NCI-H1694 treated with DMSO at 0.1 percent for 48 hours (cell line): ENCODE measurements around the gene PARVA.
"Not testable (repeated sequence)": the region's sequence is repeated elsewhere in the genome, so short reads cannot be mapped to it uniquely, and the experiment has no call there.

Experiments
- DNase-seq: peaks from one replicate; lab custom pipeline; 2025; lab: John Stamatoyannopoulos, UW

Gene PARVA

DNA sequence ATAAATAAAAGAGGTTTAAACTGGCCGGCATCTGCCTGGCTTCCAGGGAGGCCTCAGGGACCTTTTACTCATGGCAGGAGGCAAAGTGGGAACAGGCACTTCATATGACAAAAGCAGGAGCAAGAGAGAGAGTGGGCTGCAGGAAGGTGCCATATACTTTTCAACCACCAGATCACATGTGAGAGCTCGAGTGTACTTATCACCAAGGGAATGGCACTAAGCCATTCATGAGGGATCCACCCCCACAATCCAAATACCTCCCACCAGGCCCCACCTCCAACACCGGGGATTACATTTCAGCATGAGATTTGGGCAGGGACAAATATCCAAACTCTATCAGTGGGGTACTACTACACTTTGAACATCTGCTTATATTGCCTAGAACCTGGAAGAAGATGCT lies 126.5 kb downstream of the PARVA start:
- DNase-seq, result no peak

DNA sequence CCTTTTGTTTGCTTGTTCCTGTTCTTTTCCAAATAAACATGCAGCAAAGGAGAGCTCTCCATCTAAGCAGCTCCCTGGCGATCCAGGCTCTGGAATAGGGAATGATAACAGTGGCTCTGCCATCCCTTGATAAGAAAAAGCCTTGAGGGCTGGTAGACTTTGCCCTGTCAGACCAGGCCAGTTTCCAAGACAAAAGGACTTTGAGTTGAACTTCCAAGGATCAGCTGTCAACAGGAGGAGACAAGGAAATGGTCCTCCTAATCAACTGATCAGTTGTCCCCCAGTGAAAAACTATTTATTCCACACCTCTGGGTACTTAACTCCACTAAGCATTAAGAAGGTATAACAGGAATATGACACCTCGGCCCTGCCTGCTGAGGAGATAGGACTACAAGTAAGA lies 127.8 kb downstream of the PARVA start:
- DNase-seq, result no peak

DNA sequence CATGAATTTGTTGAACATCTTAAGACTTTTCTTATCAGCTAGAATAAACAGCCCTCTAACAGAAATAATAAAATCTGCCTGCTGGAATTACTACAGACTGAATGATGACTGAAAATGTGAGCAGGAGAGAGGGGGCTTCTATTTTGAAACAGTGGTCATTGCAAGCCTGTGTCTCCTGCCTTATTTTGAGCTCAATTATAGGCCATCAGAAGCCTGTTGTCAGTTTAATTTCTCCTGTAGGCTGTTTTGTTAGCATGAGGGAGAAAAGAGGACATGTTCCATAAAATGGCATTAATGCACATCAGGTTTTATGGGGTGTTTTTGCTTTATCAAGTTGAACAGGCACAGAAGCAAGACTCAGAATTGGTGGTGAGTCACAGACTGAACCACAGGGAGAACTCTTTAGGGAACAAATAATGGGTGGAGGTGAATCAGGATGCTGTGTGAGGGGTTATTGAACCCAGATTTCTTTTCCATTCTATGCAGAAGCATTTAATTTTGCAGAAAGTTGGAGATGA lies 129.1 kb downstream of the PARVA start:
- DNase-seq, result no peak

DNA sequence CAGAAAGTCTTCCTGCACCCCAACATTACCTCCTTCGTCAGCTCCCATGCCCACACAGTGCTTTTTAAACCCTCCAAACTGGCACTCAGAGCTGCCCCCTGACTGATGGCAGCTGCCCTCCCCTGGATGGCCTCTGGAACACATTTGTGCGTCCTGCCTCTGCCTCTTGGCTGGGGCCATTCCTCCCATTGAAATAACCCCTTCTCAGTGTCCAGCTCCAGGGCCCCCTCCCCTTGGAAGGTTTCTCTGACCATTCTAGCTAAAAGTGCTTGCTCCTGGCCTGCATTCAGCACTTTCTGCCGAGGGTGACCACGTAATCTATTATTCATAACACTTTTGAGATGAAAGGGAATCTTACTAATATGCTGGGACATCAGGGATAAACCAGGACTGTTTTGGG lies 130.0 kb downstream of the PARVA start:
- DNase-seq, result no peak

DNA sequence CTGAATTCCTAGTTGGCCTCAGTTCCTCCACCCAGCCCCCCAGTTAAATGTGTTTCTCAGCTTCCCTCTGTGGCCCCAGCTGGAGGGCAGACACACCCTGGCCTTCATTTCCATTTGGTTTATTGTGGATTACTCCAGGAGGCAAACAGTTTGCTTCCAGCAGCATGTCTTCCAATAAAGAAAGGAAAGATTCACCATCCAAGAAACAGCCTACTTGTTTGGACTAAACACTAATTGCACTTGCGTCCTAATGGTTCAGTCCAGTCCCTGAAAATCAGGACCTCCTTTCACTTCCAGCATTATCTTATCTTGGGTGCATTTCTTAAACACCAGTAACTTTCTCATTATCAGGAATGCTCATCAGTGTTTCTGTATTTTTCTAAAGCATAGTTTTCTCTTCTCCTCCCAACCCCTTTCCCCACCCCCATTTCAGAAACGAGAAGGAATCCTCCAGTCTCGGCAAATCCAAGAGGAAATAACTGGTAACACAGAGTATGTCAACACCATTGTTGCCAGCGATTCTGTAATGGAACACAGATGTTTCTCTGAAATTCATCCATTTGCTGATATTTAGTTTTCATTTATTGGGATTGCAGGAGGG lies 130.9 kb downstream of the PARVA start:
- DNase-seq, result no peak

DNA sequence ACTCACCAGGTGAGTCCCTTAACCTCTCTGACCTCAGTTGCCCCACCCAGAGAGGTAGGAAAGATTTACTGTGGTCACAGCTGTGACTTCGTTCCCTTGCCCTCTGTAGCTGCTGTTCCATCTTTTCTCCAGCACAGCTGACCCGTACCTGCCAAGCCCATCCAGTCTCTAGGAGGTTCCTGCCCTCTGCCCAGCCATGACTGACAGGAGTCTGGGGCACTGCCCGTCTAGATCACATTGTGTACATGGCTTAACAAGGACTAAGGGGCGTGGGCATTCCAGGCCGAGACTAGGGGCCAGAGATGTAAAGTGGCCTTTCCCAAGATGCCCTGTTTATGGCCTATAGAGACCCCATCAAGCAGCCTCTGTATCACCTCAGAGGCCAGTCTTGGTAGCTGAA lies 132.0 kb downstream of the PARVA start:
- DNase-seq, result no peak

DNA sequence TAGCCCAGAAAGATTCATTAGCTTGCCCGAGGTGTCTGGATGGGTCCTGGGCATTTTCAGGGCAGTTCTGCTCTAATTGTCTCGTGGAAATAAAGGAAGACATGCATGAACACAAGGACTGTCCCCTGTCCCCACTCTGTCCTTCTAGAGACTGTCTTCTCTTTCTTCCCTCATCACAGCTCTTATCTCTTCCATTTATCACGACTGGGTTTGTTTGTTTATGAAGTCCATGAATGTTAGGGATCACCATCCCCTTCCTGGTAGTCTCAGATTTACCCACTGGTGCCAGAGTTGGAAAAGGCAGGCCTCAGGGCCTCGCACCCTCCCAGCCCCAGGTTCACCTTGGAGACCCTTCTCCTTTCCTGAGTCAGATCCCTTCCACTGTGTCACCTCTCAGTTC lies 134.8 kb downstream of the PARVA start:
- DNase-seq, result no peak

DNA sequence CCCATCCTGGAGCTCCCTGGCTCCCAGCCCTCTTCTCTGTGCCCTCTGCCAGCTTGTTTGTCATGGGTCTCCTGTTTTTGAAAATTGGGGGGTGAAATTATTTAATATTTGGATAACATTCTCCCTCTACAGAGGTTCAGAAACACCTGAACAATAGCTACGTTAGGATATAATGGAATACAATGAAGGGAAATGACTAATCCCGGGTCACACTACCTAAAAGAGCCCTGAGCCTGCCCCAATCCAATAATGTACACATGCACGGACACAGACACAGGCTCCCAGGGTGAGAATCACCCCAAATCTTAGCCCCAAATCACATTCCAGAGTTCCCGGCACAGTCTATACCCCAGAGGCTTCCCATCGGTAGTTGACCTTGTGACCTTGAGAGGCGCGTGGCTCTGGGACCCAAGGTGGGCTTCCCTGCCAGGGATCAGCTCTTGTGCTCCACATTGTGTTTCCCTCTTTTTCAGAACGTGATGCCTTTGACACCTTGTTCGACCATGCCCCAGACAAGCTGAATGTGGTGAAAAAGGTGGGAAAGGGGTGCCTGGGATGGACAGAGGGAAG lies 135.5 kb downstream of the PARVA start:
- DNase-seq, result no peak

DNA sequence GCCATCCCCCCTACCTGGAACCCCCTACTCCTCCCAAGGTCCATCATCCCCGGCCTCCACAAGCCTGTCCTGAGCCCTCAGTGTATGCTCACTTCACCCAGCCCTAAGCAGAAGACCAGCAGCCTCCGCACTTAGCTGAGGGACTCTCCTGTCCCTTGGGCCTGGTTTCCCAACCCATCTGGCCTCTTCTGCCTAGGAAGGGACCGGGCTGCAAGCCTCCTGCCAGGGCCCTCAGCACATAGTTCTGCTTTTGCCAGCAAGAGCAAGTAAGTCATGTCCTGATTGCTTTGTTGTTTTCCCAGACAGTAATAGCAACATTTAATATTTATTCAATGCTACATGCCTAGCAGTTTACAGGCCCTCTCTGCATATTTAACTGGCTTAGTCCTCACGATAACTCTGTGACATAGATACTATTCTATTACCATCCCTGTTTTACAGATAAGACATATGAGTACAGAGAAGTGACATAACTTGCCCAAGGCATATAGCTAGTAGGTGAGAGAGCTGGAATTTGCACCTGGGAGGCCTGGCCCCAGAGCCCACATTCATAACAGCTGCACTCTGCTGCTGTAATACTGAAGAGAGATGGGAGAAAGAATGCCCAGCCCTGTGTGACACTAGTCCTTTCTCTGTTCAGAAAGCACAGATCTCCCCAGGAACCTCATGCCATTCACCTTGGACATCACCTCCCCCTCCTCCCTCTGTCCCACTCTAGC lies 139.2 kb downstream of the PARVA start:
- no peak for DNase-seq

DNA sequence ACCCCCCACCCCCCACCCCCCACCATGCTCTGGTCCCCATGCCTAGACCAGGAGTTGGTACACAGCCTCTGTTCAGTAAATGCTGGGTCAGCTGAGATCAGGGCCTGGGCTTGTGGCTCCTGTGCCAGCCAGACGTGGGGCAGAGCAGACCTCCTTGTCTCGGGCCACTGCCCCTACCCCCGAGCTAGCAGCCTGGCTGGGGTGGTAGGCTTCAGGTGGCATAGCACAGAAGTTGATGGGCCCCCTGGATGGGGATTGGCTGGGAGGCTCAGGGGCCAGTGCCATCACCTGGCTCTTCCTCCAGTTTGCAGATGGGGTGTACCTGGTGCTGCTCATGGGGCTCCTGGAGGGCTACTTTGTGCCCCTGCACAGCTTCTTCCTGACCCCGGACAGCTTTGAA lies 139.9 kb downstream of the PARVA start:
- no peak for DNase-seq

DNA sequence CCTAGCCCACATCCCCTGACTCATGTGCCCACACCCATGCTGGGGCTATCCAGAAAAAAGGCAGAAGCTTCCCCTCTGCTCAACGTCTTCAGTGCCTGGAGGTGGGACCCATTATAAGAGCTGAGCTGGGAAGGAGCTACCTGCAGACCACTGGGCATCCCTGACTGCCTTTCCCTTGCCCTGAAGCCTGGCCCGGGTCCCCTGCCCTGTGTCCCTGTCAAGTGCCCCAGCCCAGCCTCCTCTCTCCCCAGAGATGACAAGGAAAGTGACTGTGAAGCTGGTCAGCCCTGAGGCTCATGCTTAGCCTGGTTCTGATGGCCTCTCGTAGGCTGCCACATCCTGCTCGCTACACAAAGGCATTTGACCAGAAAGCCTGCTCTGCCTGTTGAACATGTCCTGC lies 140.4 kb downstream of the PARVA start:
- no peak for DNase-seq

DNA sequence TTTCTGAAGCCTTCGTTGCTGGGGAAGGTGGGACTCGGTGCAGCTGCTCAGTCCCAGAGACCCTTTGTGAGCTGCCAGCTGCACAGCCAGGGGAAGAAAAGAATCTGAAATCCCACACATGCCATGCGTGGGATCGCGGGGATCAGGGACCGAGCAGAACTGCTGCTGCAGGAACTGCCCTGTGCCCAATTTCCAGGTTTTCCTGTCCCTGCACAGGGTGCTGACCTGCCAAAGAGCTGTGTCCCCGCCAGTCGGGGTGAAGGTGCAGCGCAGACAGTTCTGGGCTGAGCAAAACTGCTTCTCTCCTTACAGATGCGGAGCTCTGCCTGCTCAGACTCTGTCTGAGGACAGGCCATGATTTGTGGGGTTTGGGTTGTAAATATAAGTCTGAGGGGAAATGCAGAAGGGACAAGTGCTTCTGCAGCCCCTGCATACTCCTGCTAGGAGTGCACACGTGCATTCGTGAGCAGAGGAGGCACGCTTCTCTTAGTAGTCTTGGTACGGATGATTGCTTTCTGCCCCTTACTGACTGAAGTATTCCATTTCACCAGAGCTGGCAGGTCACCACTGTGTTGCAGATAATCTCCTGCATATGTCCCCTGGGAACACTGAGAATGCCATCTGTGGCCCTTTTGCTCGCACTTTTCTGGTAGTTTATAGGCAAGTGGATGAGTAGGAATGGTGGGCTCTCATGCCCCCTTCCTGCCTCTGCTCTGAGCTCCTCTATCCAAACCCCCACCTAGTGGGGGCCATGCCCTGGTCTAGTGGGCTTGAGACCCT lies 141.4 kb downstream of the PARVA start:
- peak; percentile 62 for DNase-seq

DNA sequence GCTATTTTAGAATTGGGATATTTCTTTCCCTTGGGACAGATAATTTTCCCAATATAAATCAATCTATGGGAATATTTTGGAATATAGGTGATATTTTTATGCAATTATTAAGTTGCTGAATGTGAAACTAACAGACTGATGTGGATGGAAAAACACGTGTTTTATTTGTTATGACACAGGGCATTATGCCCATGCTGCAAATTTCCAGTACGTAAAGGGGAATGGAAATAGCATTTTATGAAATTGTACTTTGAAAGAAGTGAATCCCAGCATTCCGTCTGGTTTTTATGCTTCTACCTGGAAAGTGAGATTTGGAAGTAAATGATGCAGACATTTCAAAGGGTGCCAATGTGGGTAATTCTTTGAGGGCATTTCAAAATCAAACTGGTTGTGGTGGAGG lies 142.7 kb downstream of the PARVA start:
- DNase-seq, result no peak

DNA sequence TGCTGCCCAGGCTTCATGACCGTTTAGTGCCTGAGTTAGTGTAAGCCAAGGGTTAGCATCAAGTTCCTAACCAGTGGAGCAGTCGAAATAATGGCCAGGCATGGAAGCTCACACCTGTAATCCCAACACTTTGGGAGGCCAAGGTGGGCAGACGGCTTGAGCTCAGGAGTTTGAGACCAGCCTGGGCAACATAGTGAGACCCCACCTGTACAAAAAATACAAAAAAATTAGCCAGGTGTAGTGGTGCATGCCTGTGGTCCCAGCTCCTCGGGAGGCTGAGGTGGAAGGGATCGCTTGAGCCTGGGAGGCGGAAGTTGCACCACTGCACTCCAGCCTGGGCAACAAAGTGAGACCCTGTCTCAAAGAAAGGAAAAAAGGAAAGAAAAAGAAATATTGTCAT lies 143.2 kb downstream of the PARVA start:
- not testable (repeated sequence) for DNase-seq

DNA sequence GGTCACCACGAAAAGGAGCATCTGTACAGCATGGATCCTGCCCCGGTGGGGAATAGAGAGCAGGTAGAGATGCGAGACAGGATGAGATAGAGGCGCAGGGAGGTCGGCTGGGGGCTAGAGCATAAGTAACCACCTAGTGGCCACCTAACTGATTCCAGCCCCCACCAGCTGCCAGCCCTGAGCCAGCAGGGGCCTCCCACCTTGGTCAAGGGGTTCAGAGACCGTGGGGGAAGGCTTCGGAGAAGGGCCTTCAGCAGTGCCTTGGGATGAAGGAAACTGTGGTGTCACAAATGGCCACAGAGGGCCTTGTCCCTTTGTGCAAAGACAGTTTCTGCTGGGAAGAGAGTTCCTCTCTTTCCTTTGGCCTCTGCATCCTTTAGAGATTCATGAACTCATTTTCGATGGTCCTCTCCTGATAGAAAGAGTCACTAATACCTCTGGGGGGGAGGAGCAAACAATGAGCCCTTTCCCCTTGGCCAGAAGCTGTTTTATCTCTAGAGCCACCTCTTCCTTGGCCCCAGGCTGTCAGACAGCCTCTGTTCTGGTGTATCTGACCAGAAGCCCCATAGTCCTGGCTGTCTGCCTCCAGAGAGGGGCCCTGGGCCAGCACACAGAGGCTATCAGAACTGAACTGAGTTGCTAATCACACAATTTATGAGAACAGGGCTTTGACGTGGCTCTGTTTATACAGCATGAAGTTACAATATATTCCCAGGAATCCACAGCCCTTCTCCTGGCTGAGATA lies 146.0 kb downstream of the PARVA start:
- no peak for DNase-seq

DNA sequence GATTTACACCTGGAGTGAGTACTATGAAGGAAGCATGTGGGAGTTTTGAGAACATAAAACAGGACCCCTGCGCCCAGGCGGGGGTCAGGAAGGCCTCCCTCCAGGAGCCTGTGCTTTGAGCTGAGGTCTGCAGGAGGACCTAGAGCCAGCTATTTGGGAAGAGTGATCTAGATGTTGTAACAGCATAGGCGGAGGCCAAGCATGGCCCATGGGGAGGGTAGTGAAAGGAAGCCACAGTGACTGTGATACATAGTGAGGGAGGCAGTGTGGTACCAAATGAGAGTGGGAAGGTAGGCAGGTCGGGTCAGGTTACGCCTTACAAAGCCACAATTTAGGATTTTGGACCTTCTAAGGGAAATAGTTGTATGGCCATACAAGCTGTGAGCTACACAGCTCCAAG lies 147.5 kb downstream of the PARVA start:
- no peak for DNase-seq

DNA sequence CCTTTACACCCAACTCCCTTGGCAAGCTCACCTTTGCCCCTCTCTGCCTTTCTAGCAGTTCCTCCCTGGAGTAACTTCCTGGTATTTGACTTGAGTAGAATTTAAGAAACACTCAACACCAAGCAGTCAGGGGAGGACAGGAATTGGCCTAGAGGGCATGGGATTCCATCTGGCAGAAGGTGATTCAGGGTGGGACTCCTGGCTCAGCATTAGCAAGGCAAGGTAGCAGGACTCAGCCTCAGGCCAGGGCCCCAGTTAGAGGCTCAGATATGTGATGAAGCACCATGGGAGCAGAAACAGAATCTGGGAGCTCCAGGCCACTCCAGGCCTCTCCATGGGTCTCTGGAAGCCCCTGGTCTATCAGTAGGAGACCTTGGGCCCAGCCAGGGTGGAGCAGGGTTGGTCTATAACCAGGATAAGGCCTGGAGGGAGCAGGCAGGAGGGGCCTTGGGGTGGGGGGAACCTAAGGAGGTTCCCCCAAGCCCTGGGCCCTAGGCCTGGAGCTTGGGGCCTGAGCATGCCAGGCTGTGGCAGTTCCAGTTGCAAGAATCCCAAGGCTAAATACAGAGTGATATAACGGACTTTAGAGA lies 148.2 kb downstream of the PARVA start:
- no peak for DNase-seq

DNA sequence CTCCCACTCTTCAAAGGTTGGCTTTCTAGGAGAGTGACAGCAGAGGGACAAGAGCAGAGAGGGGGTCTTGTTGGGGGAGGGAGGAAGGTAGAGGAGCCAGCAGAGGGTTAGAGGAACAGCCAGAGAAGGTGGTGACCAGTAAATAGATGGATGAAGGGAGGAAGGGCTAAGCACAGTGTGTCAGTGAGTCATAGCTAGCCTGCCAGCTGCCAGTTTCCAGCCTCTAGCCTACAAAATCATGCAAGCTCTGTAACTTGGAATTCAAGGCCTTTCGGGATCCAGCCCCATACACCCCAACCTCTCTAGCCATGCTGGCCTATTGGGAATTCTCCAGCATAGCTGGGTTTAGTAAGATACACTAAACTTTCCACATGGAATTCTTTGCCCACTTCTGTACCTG lies 149.4 kb downstream of the PARVA start:
- DNase-seq, result no peak

DNA sequence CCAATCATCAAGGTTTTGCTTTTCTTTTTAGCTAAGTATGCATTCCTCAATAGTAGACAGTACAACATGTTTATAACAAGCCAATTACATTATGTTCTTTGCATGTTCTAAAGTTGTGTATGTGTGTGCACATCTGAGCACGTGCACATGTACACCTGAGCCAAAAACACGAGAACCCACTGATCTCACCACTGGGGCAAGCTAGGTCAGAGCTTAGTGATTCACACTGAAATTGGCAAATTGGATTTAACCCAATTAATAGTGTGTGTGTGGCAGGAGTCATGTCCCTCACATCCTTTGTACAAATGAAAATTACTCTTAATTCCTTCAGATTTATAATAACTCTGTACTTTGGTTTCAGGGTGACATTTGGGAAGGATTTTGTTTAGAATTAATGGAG lies 151.1 kb downstream of the PARVA start:
- DNase-seq, result no peak

DNA sequence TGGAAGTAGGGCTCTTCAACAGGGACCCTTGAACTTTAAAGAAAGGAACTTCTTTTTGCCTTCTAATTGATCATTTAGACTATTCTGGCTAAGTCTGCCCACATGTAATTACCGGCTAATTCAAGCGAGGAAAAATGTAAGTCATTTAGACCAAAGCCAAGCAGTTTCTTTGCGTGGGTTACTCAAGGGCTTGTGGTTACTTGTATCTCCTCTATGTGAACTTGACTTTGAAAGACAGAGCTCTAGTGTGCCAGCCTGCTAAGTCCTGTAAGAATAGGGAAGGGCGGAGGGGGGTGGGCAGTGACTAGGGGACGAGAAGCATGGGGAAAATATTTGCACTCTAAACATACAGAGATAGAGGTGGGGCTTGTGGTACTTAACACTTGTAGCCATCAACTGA lies 151.7 kb downstream of the PARVA start:
- no peak for DNase-seq

DNA sequence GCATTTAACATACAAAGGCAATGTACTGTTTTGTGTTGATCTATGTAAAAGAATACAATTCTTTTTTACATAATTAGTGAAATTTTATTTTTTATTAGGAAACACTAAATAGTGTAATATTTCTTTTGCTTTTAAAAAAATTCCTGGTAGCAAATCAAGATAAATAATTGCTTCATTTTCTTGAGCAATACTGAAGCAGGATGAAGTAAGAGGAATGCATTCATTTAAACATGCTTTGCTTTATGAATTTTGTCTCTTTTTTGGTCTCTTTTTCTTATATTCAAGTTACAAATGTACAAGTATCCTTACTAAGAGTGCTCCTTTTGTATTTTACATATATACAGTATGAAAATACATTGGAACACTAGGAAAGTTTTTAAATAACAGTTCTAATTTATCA lies 152.4 kb downstream of the PARVA start:
- DNase-seq, result no peak

DNA sequence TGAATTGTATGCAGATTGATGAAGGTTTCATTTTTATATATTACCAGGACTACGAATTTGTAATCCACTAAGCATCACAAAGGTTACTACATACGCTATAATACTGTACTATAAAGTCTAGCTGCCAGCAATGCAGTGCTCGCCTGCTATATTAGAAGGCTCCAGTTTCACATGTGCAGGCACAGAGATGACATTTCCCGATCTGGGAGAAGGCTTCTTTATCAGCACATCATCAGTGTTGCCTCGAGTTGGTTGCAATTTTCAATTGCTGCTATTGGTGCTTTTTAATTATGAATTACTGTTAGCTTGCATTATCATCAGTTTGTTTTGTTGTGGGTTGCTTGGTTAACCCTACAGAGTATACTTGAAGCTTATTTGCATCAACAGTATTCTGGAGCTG lies 153.6 kb downstream of the PARVA start:
- no peak for DNase-seq
